HEK293T (cell line): ENCODE data around the gene MSRB3.

ENCODE experiments used
- CTCF ChIA-PET: fragments of 350-600 bp; formaldehyde crosslinking; extraction: SDS; loops from one replicate; lab custom pipeline; 2021; ENCODE audit warnings: antibody characterized with exemption, inconsistent platforms; lab: Yijun Ruan, JAX
- POLR2A ChIA-PET: fragments of 350-600 bp; formaldehyde crosslinking; extraction: SDS; loops from one replicate; lab custom pipeline; 2020; ENCODE audit warnings: antibody characterized with exemption, inconsistent platforms; lab: Yijun Ruan, JAX
- DNase-seq: peaks from one replicate; pipeline ENCODE4 v3.0.0; 2012; ENCODE audit warnings: mixed read lengths; ENCODE audit errors: extremely low spot score
- ARNT ChIP-seq: fragments of 450-650 bp; IDR thresholded peaks from 2 replicates; pipeline ENCODE4 v1.6.1; 2017; ENCODE audit warnings: mild to moderate bottlenecking
- BHLHE40 ChIP-seq: fragments of 450-650 bp; IDR thresholded peaks from 2 replicates; pipeline ENCODE4 v1.6.1; 2016; ENCODE audit warnings: mild to moderate bottlenecking, moderate library complexity, borderline replicate concordance
- CTBP1 ChIP-seq: fragments of 450-650 bp; IDR thresholded peaks from 2 replicates; pipeline ENCODE4 v1.6.1; 2016; ENCODE audit warnings: borderline replicate concordance
- FOXA1 ChIP-seq: fragments of 450-650 bp; IDR thresholded peaks from 2 replicates; pipeline ENCODE4 v1.6.1; 2016; ENCODE audit warnings: mild to moderate bottlenecking
- FOXK2 ChIP-seq: fragments of 450-650 bp; IDR thresholded peaks from 2 replicates; pipeline ENCODE4 v1.6.1; 2016; ENCODE audit warnings: mild to moderate bottlenecking
- FOXM1 ChIP-seq: fragments of 450-650 bp; IDR thresholded peaks from 2 replicates; pipeline ENCODE4 v1.6.1; 2017; ENCODE audit warnings: mild to moderate bottlenecking, borderline replicate concordance
- HDGF ChIP-seq: fragments of 450-650 bp; IDR thresholded peaks from 2 replicates; pipeline ENCODE4 v1.6.1; 2017; ENCODE audit warnings: antibody characterized with exemption, borderline replicate concordance
- L3MBTL2 ChIP-seq: fragments of 450-650 bp; conservative IDR thresholded peaks from 2 replicates; pipeline ENCODE4 v1.6.1; 2016; ENCODE audit warnings: mild to moderate bottlenecking
- LEF1 ChIP-seq: fragments of 450-650 bp; IDR thresholded peaks from 2 replicates; pipeline ENCODE4 v1.6.1; 2017; ENCODE audit warnings: mild to moderate bottlenecking, borderline replicate concordance
- NFRKB ChIP-seq: fragments of 450-650 bp; IDR thresholded peaks from 2 replicates; pipeline ENCODE4 v1.6.1; 2016; ENCODE audit warnings: mild to moderate bottlenecking, moderate library complexity
- SP1 ChIP-seq: fragments of 450-650 bp; IDR thresholded peaks from 2 replicates; pipeline ENCODE4 v1.6.1; 2017
- SUZ12 ChIP-seq: fragments of 450-650 bp; IDR thresholded peaks from 2 replicates; pipeline ENCODE4 v1.6.1; 2016; ENCODE audit warnings: mild to moderate bottlenecking
- TARDBP ChIP-seq: fragments of 450-650 bp; IDR thresholded peaks from 2 replicates; pipeline ENCODE4 v1.6.1; 2016
- ZNF384 ChIP-seq: fragments of 450-650 bp; IDR thresholded peaks from 2 replicates; pipeline ENCODE4 v1.6.1; 2016
- TF ChIP-seq, protein P1 (sequence below): fragments of 450-650 bp; IDR thresholded peaks from 2 replicates; pipeline ENCODE4 v1.6.1; 2016

Gene MSRB3

DNA sequence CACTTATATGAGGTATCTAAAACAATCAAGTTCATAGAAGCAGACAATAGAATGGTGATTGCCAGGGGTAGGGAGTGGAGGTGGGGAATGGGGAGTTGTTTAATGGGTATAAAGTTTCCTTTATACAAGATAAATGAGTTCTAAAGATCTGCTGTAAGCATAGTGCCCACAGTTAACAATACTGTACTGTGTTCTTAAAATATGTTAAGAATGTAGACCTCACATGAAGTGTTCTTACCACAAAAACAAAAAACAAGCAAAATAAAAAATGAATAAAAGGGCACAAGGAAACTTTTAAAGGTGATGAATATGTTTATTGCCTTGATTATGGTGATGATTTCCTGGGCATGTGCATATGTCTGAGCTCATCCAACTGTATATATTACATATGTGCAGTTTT is 211.8 kb downstream of the MSRB3 start:
- ChIA-PET CTCF (no interaction called here), POLR2A (no interaction called here)
- no peak for TF ChIP-seq SUZ12
- no peak for TF ChIP-seq ZNF384
- no peak for TF ChIP-seq CTBP1
- TF ChIP-seq NFRKB, result no peak
- TF ChIP-seq, protein P1, sequence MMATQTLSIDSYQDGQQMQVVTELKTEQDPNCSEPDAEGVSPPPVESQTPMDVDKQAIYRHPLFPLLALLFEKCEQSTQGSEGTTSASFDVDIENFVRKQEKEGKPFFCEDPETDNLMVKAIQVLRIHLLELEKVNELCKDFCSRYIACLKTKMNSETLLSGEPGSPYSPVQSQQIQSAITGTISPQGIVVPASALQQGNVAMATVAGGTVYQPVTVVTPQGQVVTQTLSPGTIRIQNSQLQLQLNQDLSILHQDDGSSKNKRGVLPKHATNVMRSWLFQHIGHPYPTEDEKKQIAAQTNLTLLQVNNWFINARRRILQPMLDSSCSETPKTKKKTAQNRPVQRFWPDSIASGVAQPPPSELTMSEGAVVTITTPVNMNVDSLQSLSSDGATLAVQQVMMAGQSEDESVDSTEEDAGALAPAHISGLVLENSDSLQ, result no peak
- no peak for TF ChIP-seq TARDBP
- no peak for TF ChIP-seq BHLHE40
- TF ChIP-seq FOXK2, result no peak
- TF ChIP-seq FOXA1, result no peak
- no peak for TF ChIP-seq L3MBTL2
- no peak for DNase-seq

DNA sequence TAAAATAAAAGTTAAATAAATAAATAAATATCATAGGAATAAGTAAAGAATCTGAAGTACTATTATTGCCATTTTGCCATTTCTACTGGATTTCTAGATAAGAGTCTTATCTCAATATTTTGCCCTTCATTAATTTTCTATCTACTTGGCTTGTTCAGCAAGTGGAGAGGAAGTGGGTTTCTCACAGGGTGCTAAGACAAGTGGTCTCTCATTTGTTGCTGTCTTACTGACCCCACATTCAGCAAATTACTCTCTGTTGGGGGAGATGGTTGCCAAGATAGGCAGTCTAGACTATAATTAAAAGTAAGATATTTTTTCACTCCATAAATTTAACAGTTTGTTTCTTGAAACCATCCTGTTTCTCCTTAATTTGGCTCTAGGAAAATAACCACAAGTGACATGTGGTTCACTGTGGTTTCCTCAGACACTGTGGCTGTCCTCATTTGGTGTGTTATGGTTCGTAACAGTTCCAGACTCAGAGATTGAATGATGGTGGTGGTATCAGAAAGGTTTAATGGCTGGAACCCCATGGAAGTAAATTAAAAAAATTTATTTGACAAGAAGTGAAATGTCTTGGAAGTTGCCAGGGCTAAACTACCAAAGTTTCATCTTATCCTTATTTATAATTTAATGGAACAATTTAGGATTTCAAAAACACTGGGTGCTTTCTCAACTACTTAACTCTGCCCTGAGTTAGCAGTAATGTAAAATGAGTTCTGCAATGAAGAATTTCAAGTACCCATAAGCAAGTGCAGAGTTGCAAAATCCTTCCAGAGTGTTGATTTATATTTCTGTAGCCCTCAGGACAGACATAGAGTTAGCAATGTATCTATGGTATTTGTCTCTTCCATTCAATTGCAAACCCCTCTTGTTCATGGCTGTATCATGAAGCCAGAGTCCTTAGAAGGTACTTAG is 214.8 kb downstream of the MSRB3 start:
- DNase-seq, result no peak
- TF ChIP-seq, protein P1, result no peak
- TF ChIP-seq NFRKB (no peak), TARDBP (no peak), CTBP1 (no peak), SP1 (no peak), ARNT (no peak), HDGF (no peak), L3MBTL2 (no peak), LEF1 (no peak), FOXM1 (no peak), FOXK2 (no peak), BHLHE40 (no peak)
- ChIA-PET POLR2A (no interaction called here), CTCF (no interaction called here)

DNA sequence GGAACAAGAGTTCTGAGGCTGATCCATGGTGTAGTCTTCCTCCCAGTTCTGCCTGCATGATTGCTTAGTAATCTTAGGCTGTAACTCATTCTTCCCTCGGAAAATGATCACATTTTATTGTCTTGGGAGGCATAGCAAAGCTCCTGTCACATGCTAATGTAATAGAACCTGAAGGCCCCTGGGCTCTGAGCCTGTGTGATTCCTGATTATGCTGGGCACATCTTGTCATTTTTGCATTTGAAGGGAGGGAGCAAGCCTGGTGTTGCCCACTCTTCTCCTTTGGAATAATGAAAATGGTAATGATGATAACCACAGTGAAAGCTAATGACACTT is 215.4 kb downstream of the MSRB3 start:
- CTCF ChIA-PET, result no interaction called here
- TF ChIP-seq, protein P1, result no peak
- TF ChIP-seq TARDBP, result no peak
- TF ChIP-seq FOXM1, result no peak
- POLR2A ChIA-PET, result no interaction called here
- DNase-seq, result no peak

DNA sequence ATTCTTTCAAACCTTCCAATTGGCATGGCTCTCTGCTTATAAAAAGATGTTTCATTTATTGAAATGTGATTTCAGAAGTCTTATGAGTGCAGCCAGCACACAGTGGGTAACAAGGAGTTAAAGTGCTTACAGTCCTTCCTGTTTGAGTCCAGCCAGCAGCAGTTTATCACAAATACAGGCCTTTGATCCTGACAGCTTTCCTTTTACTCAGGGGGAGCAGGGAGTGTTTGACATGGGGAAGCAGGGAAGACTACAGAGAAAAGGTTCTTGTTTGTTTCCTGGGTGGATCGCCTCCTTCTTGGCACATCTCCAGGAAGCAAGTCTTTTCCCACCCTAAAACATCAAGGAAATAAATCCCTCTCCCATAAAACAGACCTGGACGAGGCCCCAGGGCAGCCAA is 216.1 kb downstream of the MSRB3 start:
- CTCF ChIA-PET, result no interaction called here
- TF ChIP-seq HDGF (no peak), SUZ12 (no peak), ZNF384 (no peak), BHLHE40 (no peak), FOXA1 (no peak)
- TF ChIP-seq, protein P1, result peak; percentile 26; the same call in 1 of the 2 replicates
- POLR2A ChIA-PET, result no interaction called here
- DNase-seq, result no peak

DNA sequence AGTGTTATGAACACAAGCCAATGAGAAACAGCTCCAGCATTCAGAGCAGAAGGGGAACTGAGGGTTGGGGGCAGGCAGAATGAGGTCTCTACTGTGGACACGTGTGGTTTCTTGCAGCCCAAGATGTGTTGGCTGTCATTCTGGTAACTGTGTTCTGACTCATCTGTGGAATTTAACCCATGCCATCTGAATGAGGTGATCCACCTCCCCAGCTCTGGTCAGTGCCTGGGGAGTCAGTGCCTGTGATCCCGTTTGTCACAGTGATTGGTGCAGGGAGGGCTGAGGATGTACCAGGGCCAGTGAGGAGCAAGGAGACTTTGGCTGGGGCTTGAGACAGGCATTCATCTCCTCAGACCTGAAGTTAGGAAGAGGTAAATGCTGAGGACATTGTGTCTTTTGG is 216.8 kb downstream of the MSRB3 start:
- DNase-seq, result no peak
- ChIA-PET CTCF (no interaction called here), POLR2A (no interaction called here)
- TF ChIP-seq CTBP1 (no peak), TARDBP (no peak), NFRKB (no peak), L3MBTL2 (no peak)

DNA sequence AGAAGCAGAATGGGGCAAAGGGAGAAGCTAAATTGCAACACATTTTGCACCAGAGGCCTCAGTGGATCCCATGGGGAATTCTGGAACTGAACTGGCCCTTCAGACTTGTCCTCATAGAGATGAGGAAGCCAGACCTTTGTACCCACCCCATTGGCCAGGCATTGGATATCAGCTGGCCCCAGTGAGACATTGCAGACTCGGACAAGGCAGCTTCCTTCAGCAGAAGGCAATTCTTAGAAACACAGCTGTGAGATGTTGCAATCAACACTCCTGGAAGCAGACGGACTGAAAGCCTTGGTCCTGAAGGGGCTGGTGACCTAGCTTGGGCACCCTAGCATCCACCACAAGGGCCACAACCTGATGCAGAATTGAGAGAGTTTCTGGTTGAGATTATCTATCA is 218.1 kb downstream of the MSRB3 start:
- ChIA-PET CTCF (no interaction called here), POLR2A (no interaction called here)
- TF ChIP-seq ZNF384 (no peak), HDGF (no peak), LEF1 (no peak), FOXK2 (no peak), NFRKB (no peak), SP1 (no peak), BHLHE40 (no peak), FOXM1 (no peak), CTBP1 (no peak), FOXA1 (no peak), L3MBTL2 (no peak)
- no peak for DNase-seq
